ENCODE data around the gene MAPK4.
A peak's percentile ranks its signal among the peaks of the same experiment; 100 is the strongest.

MAPK4 gene

DNA sequence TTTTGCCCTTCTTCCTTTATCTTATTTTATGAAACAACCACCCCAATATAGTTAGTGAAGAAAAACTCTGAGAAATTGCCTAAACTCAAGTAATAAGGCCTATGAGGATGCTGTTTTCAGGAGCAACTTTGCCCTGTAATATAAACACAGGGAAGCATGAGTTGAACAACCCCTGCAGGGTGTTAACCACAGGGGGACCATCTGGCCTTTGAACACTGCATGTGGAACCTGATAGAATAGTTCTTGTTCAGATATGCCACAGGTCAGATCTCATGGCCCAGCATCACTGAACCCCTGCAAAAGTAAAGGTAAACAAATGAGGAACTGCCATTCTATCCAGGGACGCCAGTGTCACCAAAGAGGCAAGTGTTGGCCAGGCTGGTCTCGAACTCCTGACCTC, 82.6 kb downstream of the MAPK4 start:
- TF ChIP-seq POLR2A (IDR thresholded peaks at IDR 0.05; ENCODE audit: low read depth, low read length), result no peak
- FAIRE-seq, result no peak
- DNase-seq (ENCODE audit: insufficient read length, low spot score), result no peak

DNA sequence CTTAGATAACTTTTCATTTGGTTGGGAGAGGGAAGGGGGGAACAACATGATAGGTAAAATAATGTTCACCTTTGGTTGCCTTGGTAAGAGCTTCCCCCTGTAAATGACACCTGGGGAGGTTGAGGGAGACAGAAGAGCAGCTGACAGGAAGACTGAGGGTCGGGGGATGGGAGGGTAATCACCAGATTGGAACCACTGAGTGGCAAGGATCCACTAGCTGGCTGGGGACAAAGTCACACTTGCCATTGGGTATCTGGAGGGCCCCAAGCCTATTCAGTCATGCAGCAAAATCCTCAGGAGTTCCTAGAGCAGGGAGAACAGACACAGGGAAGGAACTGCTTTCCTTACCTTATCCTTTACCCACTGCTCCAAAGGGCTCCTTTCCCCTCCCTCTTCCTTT, 84.3 kb downstream of the MAPK4 start:
- no peak for TF ChIP-seq POLR2A (IDR thresholded peaks at IDR 0.05; ENCODE audit: low read depth, low read length)
- DNase-seq (ENCODE audit: insufficient read length, low spot score), result no peak
- no peak for FAIRE-seq

DNA sequence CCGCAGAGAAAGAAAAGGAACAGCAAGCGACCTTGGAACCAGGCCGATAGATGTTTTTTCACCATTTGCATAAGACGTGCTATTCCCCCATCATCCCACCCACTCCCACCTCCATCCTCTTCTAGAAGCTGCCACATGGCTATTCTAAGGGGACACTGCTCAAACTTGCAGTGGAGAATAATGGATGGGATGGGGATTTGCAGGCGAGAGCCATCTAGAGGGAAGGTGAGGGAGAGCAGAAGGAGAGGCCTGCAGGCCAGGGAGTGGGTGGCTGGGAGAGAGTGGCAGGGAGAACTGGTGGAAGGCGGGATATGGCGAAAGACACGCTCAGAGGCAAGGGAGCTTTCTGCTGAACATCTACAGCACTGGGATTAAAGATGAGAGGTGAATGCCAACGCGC, 84.9 kb downstream of the MAPK4 start:
- DNase-seq (ENCODE audit: insufficient read length, low spot score), result peak; percentile 6
- no peak for TF ChIP-seq POLR2A (IDR thresholded peaks at IDR 0.05; ENCODE audit: low read depth, low read length)
- FAIRE-seq, result no peak

GRCh38 chr18:50647237-50647636, 87.3 kb downstream of the MAPK4 start:
- DNase-seq (ENCODE audit: insufficient read length, low spot score), result no peak
- FAIRE-seq, result no peak
- TF ChIP-seq POLR2A (IDR thresholded peaks at IDR 0.05; ENCODE audit: low read depth, low read length), result no peak

GRCh38 chr18:50647792-50648191, 87.9 kb downstream of the MAPK4 start:
- no peak for TF ChIP-seq POLR2A (IDR thresholded peaks at IDR 0.05; ENCODE audit: low read depth, low read length)
- DNase-seq (ENCODE audit: insufficient read length, low spot score), result no peak
- FAIRE-seq, result no peak

GRCh38 chr18:50649821-50650220, 89.9 kb downstream of the MAPK4 start:
- FAIRE-seq (no peak), DNase-seq (ENCODE audit: insufficient read length, low spot score) (no peak)
- no peak for TF ChIP-seq POLR2A (IDR thresholded peaks at IDR 0.05; ENCODE audit: low read depth, low read length)

GRCh38 chr18:50651334-50651733, 91.4 kb downstream of the MAPK4 start:
- DNase-seq (ENCODE audit: insufficient read length, low spot score) (no peak), FAIRE-seq (no peak)
- no peak for TF ChIP-seq POLR2A (IDR thresholded peaks at IDR 0.05; ENCODE audit: low read depth, low read length)

- DNase-seq (ENCODE audit: insufficient read length, low spot score) (no peak), FAIRE-seq (no peak)
- TF ChIP-seq POLR2A (IDR thresholded peaks at IDR 0.05; ENCODE audit: low read depth, low read length), result no peak
Measured at GRCh38 chr18:50653402-50654093, 93.7 kb downstream of the MAPK4 start.

GRCh38 chr18:50654211-50654610, 94.3 kb downstream of the MAPK4 start:
- FAIRE-seq, result no peak
- DNase-seq (ENCODE audit: insufficient read length, low spot score), result no peak
- no peak for TF ChIP-seq POLR2A (IDR thresholded peaks at IDR 0.05; ENCODE audit: low read depth, low read length)

DNA sequence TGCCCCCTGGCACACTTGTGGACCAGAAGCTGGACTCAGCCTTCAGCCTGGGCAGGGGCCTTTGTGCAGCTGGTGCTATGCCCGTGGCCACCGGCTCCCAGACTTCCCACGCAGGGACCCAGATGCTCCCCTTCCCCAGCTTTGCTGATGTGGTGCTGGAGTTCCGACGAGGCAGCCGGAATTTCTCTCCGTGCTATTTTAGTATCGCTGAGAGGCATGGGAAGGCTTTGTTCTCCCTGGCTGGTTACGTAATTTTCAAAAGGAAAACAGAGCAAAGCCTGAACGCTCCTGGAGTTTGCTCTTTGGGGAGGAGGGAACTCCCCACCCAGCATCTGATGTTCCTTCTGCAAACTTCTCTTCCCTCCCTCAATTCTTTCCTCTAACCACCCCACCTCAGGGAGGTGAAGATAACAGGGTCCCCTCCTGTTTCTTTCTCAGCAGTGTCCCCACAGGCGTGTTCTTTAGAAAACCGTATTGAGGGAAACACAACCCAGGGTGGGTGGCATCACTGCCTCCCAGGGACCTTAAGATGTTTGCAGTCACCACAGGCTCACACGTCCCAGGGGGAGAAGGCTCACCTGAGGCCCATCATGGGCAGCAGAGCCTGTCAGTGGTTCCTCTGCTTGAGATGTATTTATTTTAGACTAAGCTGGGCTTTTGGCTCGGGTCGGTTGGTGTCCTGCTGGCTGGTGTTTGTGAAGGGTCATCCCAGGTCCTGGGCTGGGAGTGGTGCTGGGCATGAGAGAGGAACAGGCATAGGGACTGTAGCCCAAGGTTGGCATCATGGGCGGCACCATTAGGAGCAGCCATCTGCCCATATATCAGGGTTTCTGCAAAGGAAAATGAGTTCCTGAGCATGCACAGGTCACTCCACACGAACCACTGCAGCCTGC, 95.0 kb downstream of the MAPK4 start:
- FAIRE-seq, result no peak
- DNase-seq (ENCODE audit: insufficient read length, low spot score), result no peak

DNA sequence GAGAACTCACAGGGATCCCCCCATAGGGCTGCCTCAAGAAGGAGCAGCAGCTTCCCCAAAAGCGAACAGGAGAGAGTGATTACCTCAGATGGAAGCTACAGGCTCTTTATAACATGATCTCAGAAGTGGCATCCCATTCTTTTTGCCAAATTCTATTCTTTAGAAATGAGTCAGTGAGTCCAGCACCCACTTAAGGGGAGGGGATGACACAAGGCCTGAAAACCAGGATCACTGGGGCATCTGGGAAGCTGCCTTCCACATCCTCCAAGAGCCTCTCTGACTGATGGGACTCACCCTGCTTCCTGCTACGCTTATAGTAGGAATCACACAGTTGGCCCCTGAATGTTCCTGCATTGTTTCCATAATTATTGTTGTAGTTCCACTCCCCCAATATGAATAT, 96.5 kb downstream of the MAPK4 start:
- FAIRE-seq (no peak), DNase-seq (ENCODE audit: insufficient read length, low spot score) (no peak)
- TF ChIP-seq POLR2A (IDR thresholded peaks at IDR 0.05; ENCODE audit: low read depth, low read length), result no peak

More for the DNA sequence above, 95.0 kb downstream of the MAPK4 start:
- TF ChIP-seq POLR2A (IDR thresholded peaks at IDR 0.05; ENCODE audit: low read depth, low read length), result no peak

- TF ChIP-seq POLR2A (IDR thresholded peaks at IDR 0.05; ENCODE audit: low read depth, low read length), result no peak
- DNase-seq (ENCODE audit: insufficient read length, low spot score) (no peak), FAIRE-seq (no peak)
Measured at GRCh38 chr18:50656841-50657470, 97.1 kb downstream of the MAPK4 start.

DNA sequence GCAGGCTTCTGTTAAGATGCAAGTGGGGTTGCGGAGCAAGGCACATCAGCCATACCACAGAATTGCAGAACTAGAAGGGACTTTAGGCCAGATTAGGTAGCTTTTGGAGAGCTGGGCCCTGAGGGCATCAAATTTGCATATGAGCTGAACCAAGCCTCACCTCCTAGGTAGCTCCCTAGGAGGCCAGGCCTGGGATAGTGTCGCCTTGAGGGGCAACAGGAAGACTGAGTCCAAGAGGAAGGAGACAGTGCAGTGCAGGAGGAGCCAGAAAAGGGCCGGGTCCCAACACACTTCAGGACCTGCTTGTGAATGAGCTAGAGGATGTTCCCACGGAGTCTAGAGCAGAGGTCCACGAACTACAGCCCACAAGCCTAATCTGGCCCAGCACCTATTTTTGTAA, 98.7 kb downstream of the MAPK4 start:
- TF ChIP-seq POLR2A (IDR thresholded peaks at IDR 0.05; ENCODE audit: low read depth, low read length), result no peak
- DNase-seq (ENCODE audit: insufficient read length, low spot score), result no peak
- FAIRE-seq, result no peak

All from H54 (cell line).